ENCODE results near the gene AURKAIP1.

AURKAIP1 gene

DNA sequence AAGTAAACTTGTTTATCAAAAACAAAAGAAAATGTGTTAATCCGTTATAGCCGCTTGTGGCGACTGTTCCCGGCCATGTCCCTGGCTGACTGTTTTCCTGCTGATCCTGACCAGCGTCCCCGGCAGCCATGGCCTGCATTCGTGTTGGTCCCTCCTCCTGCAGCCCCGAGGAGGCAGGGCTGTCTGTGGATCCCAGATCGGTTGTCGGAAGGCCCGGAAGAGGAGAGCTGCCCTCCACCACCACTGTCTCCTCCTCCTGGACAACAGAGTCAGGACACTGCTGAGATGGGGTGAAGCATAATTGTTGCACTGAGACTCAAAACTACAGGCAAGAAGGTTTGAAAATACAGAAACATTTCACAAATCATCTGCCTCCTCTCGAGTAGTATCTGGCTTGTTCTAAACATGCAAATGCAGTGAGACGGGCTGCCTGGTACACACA lies 13.0 kb downstream of the AURKAIP1 start:
- TF ChIP-seq, protein P1, sequence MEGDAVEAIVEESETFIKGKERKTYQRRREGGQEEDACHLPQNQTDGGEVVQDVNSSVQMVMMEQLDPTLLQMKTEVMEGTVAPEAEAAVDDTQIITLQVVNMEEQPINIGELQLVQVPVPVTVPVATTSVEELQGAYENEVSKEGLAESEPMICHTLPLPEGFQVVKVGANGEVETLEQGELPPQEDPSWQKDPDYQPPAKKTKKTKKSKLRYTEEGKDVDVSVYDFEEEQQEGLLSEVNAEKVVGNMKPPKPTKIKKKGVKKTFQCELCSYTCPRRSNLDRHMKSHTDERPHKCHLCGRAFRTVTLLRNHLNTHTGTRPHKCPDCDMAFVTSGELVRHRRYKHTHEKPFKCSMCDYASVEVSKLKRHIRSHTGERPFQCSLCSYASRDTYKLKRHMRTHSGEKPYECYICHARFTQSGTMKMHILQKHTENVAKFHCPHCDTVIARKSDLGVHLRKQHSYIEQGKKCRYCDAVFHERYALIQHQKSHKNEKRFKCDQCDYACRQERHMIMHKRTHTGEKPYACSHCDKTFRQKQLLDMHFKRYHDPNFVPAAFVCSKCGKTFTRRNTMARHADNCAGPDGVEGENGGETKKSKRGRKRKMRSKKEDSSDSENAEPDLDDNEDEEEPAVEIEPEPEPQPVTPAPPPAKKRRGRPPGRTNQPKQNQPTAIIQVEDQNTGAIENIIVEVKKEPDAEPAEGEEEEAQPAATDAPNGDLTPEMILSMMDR (IDR thresholded peaks at IDR 0.05), result no peak

DNA sequence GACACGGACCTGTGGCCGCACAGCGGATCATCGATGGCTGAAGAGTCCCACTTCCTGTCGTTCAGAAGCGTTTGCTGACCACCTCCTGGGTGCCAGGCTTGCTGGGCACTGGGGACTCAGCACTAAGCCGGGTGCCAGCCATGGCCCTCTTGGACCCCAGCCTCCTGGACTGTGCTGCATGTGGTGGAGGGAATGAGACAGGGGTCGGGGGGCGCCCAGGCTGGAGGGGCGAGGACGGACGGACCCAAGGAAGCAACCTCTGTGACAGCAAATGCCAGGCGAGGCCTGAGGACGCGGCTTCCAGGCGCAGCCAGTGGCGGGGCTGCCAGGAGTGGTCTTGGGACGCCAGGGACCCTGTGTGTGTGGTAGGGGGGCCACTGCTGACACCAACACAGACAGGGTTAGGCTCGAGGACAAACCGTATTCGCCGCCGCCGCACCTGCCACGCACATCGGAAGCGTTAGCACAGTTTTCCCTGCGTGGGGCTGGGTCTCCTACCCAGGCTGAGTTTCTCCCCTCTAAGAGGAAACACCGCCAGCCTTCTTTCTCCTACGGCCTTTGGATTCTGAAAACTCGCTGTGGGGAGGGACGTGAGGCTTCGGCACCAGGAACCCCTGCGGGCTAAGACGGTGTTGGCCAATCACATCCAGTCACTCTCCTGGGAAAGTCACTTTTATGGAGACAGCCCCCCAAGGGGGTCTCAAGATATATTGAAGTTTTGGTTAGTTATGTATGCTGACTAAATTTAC lies 13.6 kb downstream of the AURKAIP1 start:
- TF ChIP-seq, protein P1 (IDR thresholded peaks at IDR 0.05), result no peak

DNA sequence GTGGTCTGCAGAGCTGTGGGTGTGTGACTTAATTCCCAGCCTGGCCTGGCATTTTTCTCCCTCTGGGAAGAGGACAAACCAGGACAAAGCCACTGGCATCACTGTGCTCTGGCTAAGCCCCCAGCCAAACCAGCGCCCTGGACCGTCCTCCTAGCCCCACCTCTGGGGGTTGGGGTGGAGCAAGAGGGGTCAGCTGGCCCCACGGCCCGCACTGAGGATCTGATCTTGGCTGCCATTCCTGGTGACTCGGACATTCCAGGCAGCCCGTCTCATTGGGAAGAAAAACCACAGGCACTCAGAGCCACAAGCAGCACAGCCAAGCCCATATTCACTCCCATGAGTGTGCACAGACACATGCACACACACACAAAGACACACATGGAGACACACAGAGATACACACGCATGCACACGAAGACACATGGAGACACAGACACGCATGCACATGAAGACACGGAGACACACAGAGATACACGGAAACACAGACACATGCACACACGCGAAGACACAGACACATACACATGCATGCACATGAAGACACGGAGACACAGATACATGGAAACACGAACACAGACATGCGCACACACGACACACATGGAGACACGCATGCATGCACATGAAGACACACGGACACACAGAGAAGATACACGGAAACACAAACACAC lies 14.4 kb downstream of the AURKAIP1 start:
- TF ChIP-seq, protein P1 (IDR thresholded peaks at IDR 0.05), result no peak

DNA sequence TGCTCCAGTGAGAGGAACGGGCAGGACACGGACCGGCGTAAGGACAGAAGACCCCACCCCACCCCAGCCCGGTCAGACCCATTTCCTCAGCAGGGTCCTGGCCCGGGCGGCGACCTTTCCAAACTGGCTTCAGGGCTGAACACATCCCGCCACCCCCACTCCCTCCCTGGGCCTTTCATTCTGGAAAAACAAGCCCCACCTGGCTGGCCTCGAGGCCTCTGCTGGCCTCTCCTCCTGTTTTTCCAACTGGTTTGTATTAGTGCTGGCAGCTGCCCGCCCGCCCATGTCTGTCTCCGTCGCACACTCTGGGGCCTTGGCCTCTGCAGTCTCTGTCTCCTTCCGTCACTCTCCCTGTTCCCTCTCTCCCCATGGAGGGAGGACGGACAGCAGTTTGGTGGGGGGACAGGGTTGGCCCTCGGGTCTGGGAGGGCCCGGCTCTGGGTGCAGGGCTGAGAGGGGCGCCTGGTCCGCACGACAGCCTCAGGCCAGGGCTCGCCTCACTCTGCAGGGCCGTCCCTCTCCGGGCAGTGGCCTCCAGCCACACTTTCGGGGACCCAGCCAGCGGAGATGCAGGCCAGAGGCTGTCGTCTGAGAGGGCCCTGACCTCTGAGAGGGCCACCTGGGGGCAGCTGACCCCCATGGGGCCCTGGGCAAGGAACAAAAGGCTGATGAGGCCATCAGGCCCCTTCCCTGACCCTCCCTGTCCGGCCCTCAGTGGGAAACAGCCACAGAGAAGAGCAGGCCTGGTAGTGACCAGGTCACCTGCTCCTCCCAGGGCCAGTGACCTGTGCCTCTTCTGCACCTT lies 15.1 kb downstream of the AURKAIP1 start:
- TF ChIP-seq, protein P1 (IDR thresholded peaks at IDR 0.05), result no peak

DNA sequence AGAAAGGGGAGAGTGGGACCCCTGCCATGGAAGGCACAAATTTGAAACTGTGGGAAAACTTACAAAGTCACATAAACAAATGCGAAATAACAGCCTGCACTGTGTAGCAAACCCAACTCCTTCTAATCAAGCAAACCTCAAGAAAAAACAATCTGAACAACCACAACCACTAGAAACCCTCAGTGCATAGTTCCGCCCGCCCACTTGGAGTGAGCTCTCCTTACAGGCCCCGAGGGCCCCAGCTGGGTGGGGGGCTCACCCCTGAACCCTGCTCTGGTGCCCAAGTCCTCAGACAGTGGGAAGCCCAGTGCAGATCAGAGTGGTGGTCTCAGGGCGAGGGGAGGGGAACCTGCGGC lies 15.7 kb downstream of the AURKAIP1 start:
- TF ChIP-seq, protein P1 (IDR thresholded peaks at IDR 0.05), result no peak

DNA sequence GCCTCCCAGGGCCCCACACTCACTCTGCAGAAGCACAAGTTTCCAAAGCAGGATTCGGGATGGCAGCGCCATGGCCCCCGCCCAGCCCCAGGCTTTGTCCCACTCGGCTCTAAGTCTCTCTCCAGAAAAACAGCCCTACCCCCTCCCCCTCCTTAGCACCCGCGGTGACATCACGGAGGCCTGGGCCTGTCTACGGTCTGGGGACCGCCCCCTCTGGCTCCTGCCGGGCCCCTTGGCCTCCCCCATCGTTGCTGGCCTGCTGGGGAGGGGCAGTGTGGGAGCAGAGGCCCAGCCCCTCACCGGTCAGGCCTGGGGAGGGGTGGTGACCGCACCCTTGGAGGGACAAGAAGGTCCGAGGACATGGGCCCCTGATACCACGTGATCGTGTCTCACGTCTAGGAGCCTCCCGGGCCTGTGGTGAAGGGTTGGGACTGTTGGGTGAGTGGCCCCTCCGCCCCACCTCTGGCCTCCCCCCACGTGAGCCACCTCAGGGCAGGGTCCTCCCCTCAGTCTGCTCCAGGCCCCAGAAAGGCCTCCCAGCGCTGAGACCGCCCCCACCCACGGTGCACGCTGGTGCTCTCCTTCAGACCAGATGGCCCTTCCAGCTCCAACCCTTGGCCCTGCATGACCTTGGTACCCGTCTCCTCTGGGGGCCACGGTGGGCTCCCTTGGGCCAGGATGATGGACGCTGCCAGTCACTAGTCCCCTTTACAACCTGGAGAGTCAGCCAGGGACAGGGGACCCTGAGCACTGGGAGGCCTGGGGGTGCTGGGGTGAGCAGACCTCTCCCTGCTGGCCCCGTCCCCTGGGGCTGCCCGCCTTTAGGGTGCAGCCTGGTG lies 16.4 kb downstream of the AURKAIP1 start, which contains the start of gene MXRA8:
Gene MXRA8 (minus strand): TSS at position 123 of the 839 bp plus-strand sequence. CDS start 51 bp downstream, at position 72.
- TF ChIP-seq, protein P1 (IDR thresholded peaks at IDR 0.05), result no peak

Measured in LNCAP (cell line).